Germinal center (tissue), 1 donor: ENCODE data around the gene PLA2G2D.

ENCODE experiments used
- DNase-seq: peaks from one replicate; pipeline ENCODE4 v3.0.0; 2012; ENCODE audit warnings: mixed read lengths, low spot score

PLA2G2D gene

GRCh38 chr1:20119347-20119746 is at the start of gene PLA2G2D:
PLA2G2D (minus strand) TSS chr1:20119536; CDS start chr1:20119498, 38 bp downstream.
- peak; percentile 47 for DNase-seq

- DNase-seq, result no peak
Observed at GRCh38 chr1:20168564-20169491, 49.5 kb upstream of the PLA2G2D start.

GRCh38 chr1:20167126-20167525 is 47.8 kb upstream of the PLA2G2D start:
- DNase-seq, result no peak

- DNase-seq, result no peak
Observed at GRCh38 chr1:20166051-20166450, 46.7 kb upstream of the PLA2G2D start.

GRCh38 chr1:20165522-20165951 is 46.2 kb upstream of the PLA2G2D start:
- peak; percentile 30 for DNase-seq

GRCh38 chr1:20164694-20165202 is 45.4 kb upstream of the PLA2G2D start:
- DNase-seq, result no peak

- DNase-seq, result no peak
Observed at GRCh38 chr1:20160034-20160433, 40.7 kb upstream of the PLA2G2D start.

- DNase-seq, result no peak
Observed at GRCh38 chr1:20158358-20159070, 39.2 kb upstream of the PLA2G2D start.

- DNase-seq, result no peak
Observed at GRCh38 chr1:20154301-20154831, 35.0 kb upstream of the PLA2G2D start.

GRCh38 chr1:20153000-20153418 is 33.7 kb upstream of the PLA2G2D start:
- DNase-seq, result no peak

GRCh38 chr1:20152599-20152930 is 33.2 kb upstream of the PLA2G2D start:
- DNase-seq, result no peak

- peak; percentile 89 for DNase-seq
Observed at GRCh38 chr1:20151906-20152598, 32.7 kb upstream of the PLA2G2D start.

- no peak for DNase-seq
Observed at GRCh38 chr1:20150969-20151368, 31.6 kb upstream of the PLA2G2D start.

GRCh38 chr1:20150326-20150705 is 31.0 kb upstream of the PLA2G2D start:
- DNase-seq, result no peak

- no peak for DNase-seq
Observed at GRCh38 chr1:20149601-20150325, 30.4 kb upstream of the PLA2G2D start.

GRCh38 chr1:20148571-20149500 is 29.5 kb upstream of the PLA2G2D start:
- DNase-seq, result no peak

GRCh38 chr1:20147846-20148570 is 28.7 kb upstream of the PLA2G2D start:
- no peak for DNase-seq

- DNase-seq, result no peak
Observed at GRCh38 chr1:20143734-20144565, 24.6 kb upstream of the PLA2G2D start.

GRCh38 chr1:20143318-20143717 is 24.0 kb upstream of the PLA2G2D start:
- no peak for DNase-seq
